Astrocyte of the hippocampus (primary cell): ENCODE measurements around the gene UBAC2.
A peak's percentile ranks its signal among the peaks of the same experiment; 100 is the strongest.

ENCODE experiments used
- DNase-seq: peaks from one replicate; pipeline ENCODE4 v3.0.0; 2011; ENCODE audit warnings: low read depth, low spot score

UBAC2 gene

DNA sequence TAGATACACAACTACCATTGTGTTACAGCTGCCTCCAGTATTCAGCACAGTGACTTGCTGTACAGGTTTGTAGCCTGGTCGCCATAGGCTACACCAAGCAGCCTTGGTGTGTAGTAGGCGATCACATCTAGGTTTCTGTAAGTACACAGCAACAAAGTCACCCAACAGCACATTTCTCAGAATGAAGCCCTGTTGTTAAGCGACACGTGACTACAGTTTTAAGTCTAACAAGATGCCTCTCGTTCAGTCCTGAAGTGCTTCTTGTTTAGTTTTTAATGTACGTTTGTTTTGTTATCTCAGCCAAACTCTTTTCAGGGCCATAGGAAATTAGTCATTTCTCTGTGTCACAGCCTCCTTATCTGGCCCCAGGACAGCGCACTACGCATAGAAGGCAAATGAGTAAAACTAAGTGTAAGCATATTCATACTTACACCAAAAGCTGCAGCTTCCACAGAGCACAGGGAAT is 156.5 kb downstream of the UBAC2 start:
- DNase-seq, result peak; percentile 62

DNA sequence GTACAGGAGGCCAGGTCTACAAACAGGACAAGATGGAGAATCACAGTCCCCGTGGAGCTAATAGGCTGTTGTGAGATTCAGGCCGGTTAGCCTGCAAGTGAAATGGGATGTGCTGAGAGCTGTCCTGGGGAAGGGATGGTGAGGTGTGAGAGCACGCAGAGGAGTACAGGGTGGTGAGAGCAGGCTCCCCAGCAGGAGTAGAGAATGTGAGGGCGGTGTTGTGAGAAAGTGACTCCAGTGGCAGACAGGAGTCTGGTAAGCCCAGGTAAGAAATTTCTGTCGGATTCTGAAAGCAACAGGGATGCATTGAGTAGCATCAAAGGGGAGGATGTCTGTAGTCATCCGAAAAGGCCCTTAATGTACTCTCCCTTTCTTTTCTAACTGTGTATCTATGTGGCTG is 157.3 kb downstream of the UBAC2 start:
- DNase-seq, result no peak

DNA sequence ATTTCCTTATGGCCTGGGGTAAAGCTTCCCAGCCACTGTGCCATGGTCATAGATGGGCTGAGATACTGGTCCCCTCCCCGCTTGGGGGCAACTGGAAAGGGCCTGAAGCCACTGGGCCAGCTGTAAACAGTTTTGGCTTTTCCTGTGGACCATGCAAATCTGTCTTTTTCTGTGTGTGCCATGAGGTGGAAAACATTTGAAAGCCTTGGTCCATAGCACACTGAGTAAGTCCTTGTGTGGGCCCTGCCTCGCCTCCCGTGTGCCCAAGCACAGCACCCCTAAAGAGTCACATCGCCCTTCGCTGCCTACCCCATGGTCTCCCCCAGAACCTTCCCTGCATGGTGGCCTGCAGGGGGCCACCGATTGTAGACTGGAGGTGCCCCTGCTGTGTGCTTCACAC is 158.9 kb downstream of the UBAC2 start:
- DNase-seq, result no peak

DNA sequence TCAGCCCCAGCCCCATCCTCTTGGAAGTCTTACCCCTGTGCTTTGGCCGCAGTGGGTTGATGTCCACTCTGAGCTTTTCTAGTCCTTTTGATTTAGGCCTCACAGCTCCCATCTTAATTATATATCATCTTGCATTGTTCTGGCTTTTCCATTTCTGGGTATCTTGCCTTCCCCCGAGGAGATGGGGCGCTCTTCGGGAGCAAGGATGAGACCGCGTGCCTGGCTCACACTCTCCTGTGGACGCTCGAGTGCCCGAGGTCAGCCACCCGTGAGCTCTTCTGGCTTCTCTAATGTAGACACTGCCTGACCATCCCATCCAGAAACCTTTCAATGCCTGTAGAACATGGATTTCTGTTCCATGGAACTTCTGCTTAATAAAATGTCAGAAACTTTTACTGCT is 160.0 kb downstream of the UBAC2 start:
- no peak for DNase-seq

DNA sequence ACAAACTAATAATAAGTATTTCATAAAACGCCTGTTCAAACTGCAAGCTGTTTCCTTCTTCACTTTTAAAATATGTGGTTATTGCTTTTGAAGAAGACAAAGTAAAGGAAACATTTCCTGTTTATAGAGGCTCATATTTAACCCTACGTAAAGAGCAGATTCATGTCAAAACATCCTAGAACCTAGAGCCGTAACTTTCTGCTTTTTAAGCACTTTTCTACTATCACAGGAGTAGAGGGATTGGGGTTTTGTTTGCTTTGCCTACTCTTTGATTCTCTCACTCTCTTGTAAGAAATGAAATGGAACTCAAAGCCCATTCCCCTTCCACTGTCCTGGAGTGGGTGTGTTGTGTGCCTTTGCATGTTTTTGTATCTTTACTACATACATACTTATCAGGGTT is 160.5 kb downstream of the UBAC2 start:
- DNase-seq, result no peak

DNA sequence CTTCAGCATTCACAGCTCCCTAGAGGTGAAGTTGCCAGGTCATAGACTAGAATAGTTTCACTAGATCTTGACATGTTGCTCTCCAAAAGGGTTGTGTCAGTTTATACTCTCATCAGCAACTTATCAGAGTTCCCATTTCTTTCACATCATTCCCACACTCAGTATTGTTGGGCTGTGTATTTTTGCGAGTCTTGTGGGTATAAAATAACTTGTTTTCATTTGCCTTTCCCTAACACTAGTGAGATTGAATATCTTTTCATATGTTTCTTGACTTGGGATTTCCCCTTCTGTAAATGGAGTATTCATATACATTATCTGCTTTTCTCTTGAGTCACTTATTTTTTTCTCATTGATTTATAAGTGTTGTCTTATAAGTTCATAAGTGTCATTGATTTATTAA is 161.7 kb downstream of the UBAC2 start:
- no peak for DNase-seq

DNA sequence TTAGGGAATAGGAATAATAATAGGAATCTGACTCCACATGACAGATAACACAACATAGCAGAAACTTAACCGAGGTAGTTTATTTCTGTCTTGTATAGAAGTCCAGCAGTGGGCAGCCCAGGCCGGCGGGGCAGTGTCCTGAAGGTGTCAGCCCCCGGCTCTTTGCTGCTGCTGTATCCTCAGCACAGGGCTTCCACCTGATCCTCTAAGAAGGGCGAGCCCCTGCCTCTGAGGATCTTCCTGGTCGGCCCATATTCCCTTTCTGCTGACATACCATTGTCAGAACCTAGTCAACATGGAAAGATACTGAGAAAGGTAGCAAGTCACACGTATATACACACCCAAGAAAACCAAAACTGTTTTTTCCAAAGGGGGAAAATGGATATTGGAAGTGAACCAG is 162.7 kb downstream of the UBAC2 start:
- DNase-seq, result no peak

DNA sequence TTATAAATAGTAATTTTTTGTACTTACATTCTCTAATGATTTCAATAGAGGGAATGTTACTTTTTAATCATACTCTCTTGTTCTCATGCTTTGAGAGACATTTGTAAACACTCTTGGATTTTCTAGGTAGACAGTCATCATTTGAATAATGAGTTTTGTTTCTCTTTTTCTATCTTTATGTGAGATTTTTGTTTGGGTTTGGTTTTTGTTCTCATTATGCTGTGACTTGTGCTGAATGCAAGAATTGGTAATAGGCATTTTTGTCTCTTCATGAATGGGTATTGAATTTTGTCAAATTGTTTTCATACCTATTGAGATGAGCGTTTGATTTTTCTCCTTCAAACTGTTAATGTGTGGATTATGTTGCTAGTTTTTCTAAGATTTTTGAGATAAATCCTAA is 163.3 kb downstream of the UBAC2 start:
- no peak for DNase-seq

DNA sequence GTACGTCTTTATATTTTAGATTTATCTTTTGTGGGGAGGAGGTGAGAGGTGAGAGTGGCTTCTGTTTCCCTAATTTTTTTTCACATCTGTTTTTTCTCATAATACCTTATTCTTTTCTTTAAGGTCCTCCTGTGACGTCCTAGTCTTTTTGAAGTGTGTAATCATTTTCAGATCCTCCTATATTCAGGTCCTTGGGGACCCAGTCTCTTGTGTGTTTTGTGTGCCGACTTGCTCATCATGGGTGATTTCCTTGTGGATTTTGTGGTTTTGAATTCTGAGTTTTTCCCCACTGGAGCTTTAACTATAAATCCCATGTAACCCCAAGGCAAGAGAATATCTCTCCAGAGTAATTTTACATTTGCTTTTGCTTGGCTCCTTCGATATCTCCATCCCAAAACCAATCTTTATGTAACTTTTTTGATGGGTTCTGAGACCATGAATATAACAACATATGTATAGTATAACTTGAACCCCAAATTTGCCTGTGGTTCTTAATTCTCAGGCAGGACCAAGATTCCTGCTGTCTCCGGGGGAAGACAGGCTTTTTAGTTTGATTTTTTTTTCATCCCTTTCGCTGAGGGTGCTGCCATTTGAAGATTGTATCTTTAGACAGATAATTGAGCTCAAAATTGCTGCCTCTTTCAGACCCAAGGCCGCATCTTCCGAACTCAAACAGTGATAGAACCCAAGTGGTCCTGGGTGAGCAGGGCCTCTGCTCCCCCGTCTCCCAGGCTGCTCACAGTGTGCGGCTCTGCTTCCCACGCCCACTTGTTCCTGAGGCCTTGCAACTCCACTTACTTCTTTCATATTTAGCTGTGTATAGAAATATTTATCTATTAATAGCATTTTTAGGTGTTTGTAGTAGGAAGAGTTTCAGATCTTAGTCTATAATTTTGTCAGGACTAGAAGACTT is 165.7 kb downstream of the UBAC2 start:
- no peak for DNase-seq

DNA sequence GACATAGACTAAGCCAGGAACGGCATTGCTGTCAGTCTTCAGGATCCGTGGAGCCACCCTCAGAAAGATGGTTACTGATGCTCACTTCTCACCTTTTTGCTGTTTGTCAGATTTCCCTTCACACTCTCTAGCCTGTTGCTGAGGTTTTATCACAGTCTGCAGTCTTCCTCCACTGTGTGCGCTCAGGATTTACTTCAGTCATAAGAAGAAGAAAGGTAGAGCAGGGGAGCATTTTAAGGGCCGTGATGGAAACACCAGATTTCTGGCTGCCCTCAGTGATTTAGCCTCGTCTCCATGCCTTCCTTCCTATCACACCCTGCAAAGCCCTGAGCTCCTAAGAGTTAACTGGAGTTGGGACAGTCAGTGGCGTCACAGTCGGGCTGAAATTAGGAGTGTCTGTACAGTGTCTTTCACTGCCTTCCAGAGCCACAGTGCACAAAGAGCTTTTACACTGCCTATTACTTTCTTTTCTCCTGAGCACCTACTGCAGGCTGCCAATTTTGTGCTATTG is 166.5 kb downstream of the UBAC2 start:
- no peak for DNase-seq

DNA sequence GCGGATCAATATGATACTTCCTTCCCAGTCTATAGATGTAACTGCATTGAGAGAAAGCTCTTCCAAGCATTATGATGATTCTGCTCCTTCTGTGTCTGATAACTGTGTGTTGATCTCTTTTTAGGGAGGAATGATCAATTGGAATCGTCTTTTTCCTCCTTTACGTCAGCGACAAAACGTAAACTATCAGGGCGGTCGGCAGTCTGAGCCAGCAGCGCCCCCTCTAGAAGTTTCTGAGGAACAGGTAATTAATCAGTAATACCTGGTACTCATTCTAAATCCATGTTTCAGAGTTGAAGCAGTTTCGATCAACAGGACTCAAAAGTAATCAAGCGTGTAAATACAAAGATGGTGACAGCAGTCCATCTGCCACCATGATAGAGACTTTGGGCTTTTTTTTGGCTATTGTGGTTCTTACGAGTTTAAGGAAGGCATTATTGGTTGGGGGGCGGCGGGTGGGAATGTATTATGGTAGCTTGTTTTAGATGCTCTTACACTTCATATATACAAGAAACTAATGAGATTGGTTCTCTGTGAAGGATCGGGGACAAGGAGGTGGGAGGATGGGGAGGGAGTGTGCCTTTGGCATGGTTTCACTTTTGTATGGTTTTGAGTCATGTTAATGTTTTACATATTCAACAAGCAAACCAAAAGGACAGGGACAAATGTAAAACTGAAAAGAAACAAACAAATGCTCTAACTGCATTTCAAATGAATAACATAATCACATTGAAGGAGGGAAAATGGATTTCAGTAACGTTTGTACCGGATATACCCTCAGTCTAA is 167.2 kb downstream of the UBAC2 start:
- no peak for DNase-seq

DNA sequence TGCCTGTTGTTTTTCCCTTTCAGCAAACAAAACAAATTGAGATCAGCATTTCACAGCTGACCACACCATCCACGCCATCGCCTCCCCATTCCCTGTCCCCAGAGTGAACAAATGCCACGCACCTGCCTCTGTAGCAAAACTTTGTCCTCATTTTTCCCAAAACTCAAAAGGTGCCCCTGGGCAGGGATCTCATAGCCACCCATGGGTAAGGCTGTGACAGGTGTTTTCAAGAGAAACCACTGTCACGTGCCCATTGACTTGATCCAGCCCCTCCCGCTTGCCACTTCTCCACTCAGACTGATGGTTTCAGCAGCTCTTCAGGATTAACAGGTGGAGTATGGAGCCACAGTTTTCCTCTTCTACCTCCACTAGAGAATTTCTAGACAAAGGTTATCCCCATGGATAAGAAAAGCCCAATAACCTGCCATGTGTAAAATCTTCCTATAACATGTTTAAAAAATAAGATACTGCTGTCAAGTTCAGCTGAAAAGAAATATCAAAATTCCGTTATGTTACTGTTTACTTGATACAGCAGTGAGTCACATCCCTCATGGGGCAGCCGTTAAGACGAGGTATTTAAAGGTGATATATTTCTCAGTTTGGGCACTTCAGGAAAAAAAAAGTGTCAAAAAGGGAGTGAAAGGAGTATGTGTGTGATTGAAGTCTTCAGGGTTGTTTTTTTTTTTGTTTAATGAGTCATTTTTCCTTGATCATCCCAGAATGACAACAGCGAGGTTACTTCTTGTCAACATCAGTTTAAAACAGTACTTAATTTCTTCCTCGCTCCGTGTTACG is 170.0 kb downstream of the UBAC2 start:
- DNase-seq, result no peak

DNA sequence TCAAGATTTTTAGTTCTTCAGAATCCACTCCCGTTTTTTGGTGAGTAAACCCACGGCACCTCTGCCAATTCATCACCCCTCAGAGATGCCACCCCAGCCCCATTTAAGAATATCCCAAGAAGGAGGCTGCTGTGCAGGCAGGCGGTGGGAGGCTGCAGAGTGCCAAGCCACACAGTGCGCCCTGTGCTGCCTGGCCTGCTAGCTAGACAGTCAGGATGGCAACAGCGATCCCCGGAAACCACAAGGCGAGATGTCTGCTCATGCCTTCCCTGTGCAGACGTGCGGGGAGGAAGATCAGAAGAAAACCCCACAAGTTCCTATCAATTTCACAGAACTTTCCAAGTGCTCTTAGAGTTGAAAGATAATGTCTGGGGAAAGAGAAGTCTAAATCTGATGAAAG is 171.3 kb downstream of the UBAC2 start:
- no peak for DNase-seq

DNA sequence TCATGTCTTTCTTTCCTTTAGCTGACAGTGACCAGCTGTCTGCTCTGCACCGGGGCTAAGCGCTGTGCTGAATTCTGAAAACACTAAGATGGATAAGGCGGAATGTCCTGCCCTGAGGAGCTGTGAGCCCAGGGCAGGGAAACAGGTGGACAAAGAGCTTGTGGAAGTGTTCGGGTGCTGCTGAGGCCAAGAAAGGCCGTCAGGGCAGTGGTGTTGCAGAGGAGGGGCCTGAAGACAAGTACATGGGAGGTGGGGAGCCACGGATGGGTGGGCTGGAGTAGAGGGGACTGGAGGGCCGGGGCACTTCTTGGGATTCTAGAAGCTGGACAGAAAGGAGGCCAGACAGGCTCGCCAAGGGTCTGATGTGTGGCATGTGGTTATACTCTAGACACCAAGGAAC is 172.8 kb downstream of the UBAC2 start:
- no peak for DNase-seq

DNA sequence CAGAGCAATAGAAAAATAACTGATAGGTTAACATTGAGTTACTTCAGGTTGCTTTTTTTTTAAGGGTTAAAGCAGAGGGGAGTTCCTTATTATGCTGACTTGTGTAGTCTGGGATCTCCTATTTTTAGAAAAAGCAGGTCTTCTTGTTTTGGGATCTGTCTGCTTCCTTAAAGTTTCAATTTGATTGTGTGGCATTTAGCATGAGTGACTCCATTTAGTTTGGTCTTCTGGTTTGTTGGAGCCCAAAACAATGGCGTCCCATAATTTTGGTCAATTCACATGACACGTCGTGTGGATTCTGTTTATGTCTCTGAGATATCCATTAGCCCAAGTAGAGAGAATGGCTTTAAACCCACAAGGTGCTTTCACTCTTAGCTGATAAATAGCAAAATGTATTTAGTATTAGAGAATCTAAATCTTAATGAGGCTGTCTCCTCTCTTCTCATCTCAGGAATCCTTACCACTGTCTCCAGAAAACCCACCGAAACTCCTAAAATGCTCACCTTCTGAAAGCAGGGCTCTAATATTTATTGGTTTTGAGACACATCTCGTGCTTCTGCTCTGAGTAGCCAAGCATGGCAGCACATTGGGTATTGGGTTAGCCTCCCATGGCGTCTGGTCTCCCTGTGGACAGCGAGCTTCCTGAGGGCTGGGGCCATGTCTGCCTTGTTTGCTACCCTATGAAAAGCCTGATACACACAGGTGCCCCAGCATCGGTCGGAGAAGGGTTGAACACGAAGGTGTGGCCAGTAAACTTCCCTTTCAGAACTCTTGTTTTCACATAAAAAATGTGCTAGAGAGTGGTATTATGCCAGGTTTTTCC is 173.7 kb downstream of the UBAC2 start:
- no peak for DNase-seq

DNA sequence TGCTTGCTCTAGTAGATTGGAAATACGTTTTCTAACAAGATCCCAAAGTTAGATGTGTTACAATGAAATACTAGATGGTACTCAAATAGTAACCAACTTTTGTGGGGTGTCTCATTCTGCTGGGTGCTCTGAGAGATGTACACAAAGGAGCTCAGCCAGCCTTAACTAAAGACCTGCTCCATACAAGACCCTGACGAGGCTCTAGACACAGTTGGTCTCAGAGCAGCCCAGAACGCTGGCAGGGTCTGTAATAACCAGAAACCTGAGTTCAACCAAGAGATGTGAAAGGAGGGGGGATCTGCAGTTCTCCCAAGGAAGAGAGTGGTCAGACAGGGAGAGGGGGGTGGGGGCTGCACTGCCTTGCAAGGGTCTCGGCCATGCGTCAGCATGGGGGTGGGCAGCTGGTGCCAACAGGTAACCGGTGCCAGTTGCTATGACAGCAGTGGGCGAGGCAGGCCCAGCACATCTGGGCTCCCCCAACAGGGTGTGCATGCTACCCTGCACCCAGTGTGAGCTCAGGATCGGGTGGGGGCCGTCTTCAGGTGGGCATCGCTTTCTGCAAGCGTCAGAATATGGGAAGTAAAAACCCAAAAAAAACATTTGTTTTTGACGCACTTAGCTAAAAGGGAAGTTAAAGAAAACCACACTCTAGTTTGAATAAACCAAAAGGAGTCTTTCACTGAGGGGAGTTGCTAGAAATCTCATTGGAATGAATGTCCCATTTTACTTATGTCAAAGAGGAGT is 174.5 kb downstream of the UBAC2 start:
- DNase-seq, result no peak

DNA sequence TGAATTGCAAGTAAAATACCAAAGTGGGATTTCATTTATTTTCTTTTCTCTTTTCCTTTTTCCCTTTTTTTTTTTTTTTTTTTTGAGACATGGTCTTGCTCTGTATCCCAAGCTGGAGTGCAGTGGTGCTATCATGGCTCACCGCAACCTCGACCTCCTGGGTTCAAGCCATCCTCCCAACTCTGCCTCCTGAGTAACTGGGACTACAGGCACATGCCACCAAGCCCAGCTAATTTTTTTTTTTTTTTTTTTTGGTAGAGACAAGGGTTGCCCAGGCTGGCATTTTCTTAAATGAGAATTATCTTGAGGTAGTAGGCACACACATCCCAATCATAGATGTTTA is 175.1 kb downstream of the UBAC2 start:
- DNase-seq, result no peak

DNA sequence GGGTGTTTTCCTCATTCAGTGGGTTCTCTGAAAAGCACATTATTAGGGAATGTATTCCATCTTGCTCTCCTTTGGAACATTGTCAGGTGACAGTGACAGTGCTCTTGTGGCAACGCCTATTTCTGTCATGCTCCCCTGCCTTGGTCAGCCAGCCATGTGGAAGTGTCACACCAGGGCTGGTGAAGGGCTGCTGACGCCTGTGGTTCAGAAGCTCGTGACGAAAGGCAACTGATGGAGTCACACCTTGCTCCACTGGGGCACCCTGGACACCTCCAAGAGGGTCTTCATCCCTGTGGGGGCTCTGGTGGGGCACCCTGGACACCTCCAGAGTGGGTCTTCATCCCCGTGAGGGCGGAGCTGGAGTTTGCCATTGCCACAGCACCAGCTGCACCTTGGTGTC is 175.5 kb downstream of the UBAC2 start:
- DNase-seq, result no peak

DNA sequence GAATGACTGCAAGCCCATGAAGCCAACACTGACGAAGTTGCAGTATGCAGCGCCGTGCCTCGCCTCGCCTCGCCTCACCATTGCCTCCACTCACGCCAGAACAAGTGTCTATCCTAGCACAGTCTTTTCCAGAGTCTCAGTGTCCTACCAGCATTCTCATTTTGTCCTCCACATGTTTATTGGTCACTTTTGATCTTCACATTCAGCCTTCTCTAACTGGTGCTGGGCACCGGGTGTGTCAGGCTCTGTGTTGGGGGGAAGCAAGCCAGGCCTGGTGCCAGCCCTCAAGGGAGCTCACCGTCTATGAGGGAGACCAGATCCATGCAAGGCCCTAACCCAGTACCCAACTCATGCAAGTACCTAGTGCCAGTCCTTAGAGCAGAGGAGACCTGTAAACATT is 176.3 kb downstream of the UBAC2 start:
- no peak for DNase-seq

DNA sequence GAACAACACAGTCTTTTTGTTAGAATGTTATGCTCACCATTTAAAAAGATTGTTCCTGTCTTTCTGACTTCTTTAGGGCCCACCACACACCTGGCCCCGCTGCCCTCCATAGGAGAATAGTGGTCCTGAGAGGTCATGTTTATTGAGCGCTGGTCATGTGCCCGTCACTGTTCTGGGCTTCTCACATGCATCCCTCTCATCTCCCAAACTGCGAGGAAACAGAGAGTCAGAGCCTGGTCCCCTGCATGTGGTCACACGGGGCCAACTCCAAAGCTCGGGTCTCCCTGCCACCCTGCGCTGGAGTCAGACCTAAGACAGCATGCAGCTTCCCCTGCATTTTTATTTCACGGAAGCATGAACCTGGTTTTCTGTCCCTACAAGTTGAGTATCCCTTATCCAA is 177.0 kb downstream of the UBAC2 start:
- DNase-seq, result no peak
